ENCODE data around the gene KDM2A.

DNA sequence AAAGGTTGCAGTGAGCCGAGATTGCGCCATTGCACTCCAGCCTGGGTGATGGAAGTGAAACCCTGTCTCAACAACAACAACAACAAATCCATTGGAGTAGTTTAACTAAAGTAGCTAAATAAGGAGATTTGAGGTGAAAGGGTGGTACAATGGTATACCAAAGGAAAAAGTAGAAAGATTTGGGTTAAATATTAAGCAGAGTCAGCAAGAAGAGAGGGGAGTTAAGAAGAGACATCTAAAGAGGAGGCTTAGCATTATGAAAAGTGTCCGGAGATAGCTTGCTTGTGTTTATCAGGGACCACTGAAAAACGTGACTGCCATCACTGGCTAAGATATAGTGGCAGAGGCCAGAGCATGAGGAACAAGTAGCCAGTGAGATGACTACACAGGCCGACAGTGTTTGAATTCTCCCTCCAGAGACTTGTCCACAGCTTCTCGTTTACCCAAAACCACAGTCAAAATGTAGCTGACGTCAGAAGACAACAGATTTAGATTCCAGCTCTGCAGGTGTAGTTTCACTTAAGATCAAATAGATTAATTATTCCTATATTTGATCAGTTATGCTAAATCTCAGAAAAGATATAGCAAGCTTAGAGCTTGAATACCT lies 114.6 kb downstream of the KDM2A start:
- no peak for TF ChIP-seq CTCF (IDR thresholded peaks at IDR 0.05 in 4 of 5, conservative IDR thresholded peaks at IDR 0.05 in 1 of 5)
- no peak for TF ChIP-seq POLR2A (IDR thresholded peaks at IDR 0.05)

Measured in gastrocnemius medialis (tissue), 4 donors.